ENCODE data around the gene MAPKAP1.

MAPKAP1 gene

GRCh38 chr9:125433461-125434011 lies 273.5 kb downstream of the MAPKAP1 start:
- no peak overlapping the region for H3K4me3 ChIP-seq (replicated peaks; ENCODE audit: insufficient read depth, low read length)
- DNase-seq (ENCODE audit: low read depth in 1 of 2, low spot score in 1 of 2) = no peak
- TF ChIP-seq CTCF (IDR thresholded peaks at IDR 0.05; ENCODE audit: insufficient read depth, low read length) (no peak), GABPA (IDR thresholded peaks at IDR 0.05; ENCODE audit: low read depth) (no peak), REST (IDR thresholded peaks at IDR 0.05; ENCODE audit: insufficient replicate concordance, low read depth) (no peak), SPI1 (IDR thresholded peaks at IDR 0.05; ENCODE audit: borderline replicate concordance, low read depth) (no peak), POLR2AphosphoS5 (IDR thresholded peaks at IDR 0.05; ENCODE audit: low read depth) (no peak)
- H3K27me3 ChIP-seq (ENCODE audit: insufficient read depth, poor library complexity, severe bottlenecking) = no peaks in the 10 kb centered on the region
- no peak overlapping the region for H3K27ac ChIP-seq (replicated peaks)

- Histone ChIP-seq H3K4me3 (replicated peaks; ENCODE audit: insufficient read depth, low read length) (no peak overlapping the region), H3K27me3 (ENCODE audit: insufficient read depth, poor library complexity, severe bottlenecking) (no peaks in the 10 kb centered on the region), H3K27ac (replicated peaks) (no peak overlapping the region)
- TF ChIP-seq GABPA (IDR thresholded peaks at IDR 0.05; ENCODE audit: low read depth) (no peak), POLR2AphosphoS5 (IDR thresholded peaks at IDR 0.05; ENCODE audit: low read depth) (no peak), CTCF (IDR thresholded peaks at IDR 0.05; ENCODE audit: insufficient read depth, low read length) (no peak), REST (IDR thresholded peaks at IDR 0.05; ENCODE audit: insufficient replicate concordance, low read depth) (no peak), SPI1 (IDR thresholded peaks at IDR 0.05; ENCODE audit: borderline replicate concordance, low read depth) (no peak)
- DNase-seq (ENCODE audit: low read depth in 1 of 2, low spot score in 1 of 2) = no peak
Observed at GRCh38 chr9:125432715-125433385, 274.2 kb downstream of the MAPKAP1 start.

- Histone ChIP-seq H3K27me3 (ENCODE audit: insufficient read depth, poor library complexity, severe bottlenecking) (no peaks in the 10 kb centered on the region), H3K27ac (replicated peaks) (no peak overlapping the region), H3K4me3 (replicated peaks; ENCODE audit: insufficient read depth, low read length) (no peak overlapping the region)
- no peak for DNase-seq (ENCODE audit: low read depth in 1 of 2, low spot score in 1 of 2)
- TF ChIP-seq SPI1 (IDR thresholded peaks at IDR 0.05; ENCODE audit: borderline replicate concordance, low read depth) (no peak), GABPA (IDR thresholded peaks at IDR 0.05; ENCODE audit: low read depth) (no peak), CTCF (IDR thresholded peaks at IDR 0.05; ENCODE audit: insufficient read depth, low read length) (no peak), POLR2AphosphoS5 (IDR thresholded peaks at IDR 0.05; ENCODE audit: low read depth) (no peak), REST (IDR thresholded peaks at IDR 0.05; ENCODE audit: insufficient replicate concordance, low read depth) (no peak)
Observed at GRCh38 chr9:125431741-125432271, 275.2 kb downstream of the MAPKAP1 start.

All from HL-60 (cell line).